Stimulated activated CD8-positive, alpha-beta memory T cell treated with anti-CD3 and anti-CD28 coated beads, Interleukin-4, amount 100 ng/mL, for 1 hour (primary cell): Measurements from ENCODE around the gene IGDCC3.

Experiments used
- DNase-seq, 2 donors: peaks; one replicate each; pipeline ENCODE4 v3.0.0-alpha.2; 2020; ENCODE audit warnings: low read depth in 2 of 2, low spot score in 1 of 2

Gene IGDCC3

GRCh38 chr15:65329288-65329983 lies 48.4 kb downstream of the IGDCC3 start:
- no peak for DNase-seq

GRCh38 chr15:65328506-65329287 lies 49.1 kb downstream of the IGDCC3 start:
- no peak for DNase-seq

- no peak for DNase-seq
Measured at GRCh38 chr15:65327651-65328393, 50.0 kb downstream of the IGDCC3 start.

- DNase-seq, result no peak
Measured at GRCh38 chr15:65326818-65327217, 51.0 kb downstream of the IGDCC3 start.

GRCh38 chr15:65326117-65326526 lies 51.7 kb downstream of the IGDCC3 start:
- DNase-seq, result no peak

GRCh38 chr15:65323071-65323511 lies 54.7 kb downstream of the IGDCC3 start:
- no peak for DNase-seq

GRCh38 chr15:65318870-65319356 lies 58.9 kb downstream of the IGDCC3 start:
- peak; percentile 28 to 52 for DNase-seq

- DNase-seq, result no peak
Measured at GRCh38 chr15:65312400-65312916, 65.3 kb downstream of the IGDCC3 start.

- DNase-seq, result no peak
Measured at GRCh38 chr15:65311760-65312159, 66.0 kb downstream of the IGDCC3 start.

GRCh38 chr15:65310431-65311137 lies 67.2 kb downstream of the IGDCC3 start:
- DNase-seq, result no peak

- DNase-seq, result no peak
Measured at GRCh38 chr15:65309882-65310418, 67.9 kb downstream of the IGDCC3 start.

GRCh38 chr15:65307978-65308377 lies 69.8 kb downstream of the IGDCC3 start:
- DNase-seq, result no peak

- no peak for DNase-seq
Measured at GRCh38 chr15:65306551-65306950, 71.3 kb downstream of the IGDCC3 start.

GRCh38 chr15:65305776-65306175 lies 72.0 kb downstream of the IGDCC3 start:
- DNase-seq, result no peak

GRCh38 chr15:65305150-65305758 lies 72.5 kb downstream of the IGDCC3 start:
- DNase-seq, result no peak

- peak; percentile 32 to 58 for DNase-seq
Measured at GRCh38 chr15:65304381-65305149, 73.2 kb downstream of the IGDCC3 start, which contains the start of gene RNU5B-1. TSS of gene RNU5B-1 (plus strand) at chr15:65304677.

- no peak for DNase-seq
Measured at GRCh38 chr15:65303687-65304380, 74.0 kb downstream of the IGDCC3 start.

GRCh38 chr15:65302061-65302460 lies 75.7 kb downstream of the IGDCC3 start:
- no peak for DNase-seq
